Cortex of kidney (tissue), 1 donor: ENCODE measurements around the gene CSNK1G1.
"Not testable (repeated sequence)": the region's sequence is repeated elsewhere in the genome, so short reads cannot be mapped to it uniquely, and the experiment has no call there.

Experiments used
- DNase-seq: peaks from one replicate; lab custom pipeline; 2025; lab: John Stamatoyannopoulos, UW

The CSNK1G1 gene

GRCh38 chr15:64237677-64238076, 118.3 kb downstream of the CSNK1G1 start:
- DNase-seq = no peak

DNA sequence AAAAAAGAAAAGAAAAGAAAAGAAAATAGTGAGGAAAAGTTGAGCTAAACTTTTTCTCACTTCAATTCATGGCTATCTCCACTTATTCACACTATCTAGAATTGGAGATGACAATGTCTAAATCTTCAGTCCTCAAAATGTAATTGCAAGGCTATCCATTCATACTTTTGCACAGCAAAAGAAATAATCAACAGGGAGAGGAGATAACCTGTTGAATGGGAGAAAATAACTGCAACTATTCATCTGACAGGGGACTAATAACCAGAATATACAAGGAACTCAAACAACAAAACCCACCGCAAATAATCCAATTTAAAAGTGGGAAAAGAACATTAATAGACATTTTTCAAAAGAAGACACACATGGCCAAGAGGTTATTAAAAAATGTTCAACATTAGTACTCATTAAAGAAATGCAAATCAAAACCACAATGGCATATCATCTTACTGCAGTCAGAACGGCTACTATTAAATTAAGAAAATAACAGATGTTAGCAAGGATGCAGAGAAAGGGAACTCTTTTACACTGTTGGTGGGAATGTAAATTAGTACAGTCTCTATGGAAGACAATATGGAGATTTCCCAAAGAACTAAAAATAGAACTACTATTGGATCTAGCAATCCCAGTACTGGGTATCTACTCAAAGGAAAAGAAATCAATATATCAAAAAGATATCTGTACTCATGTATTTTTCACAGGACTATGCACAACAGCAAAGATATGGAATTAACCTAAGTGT, 119.6 kb downstream of the CSNK1G1 start:
- no peak for DNase-seq

DNA sequence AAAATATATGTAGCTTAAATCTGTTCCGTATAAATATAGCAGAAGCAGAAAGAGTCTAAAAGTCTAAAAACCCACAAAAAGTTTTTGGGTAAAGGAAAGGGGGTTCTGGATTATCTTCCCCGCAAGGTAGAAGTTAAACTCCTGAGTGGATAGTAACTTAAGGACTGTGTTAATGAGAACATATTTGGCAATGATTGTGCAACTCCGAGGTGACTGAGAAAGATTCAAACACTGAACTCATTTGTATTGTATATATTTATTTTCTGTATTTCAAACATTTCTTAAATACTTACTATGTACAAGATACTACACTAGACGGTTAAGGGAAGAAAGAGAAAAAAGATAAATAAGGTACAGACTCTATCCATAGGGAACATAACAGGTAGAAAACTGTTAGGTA, 120.4 kb downstream of the CSNK1G1 start:
- DNase-seq = no peak

- no peak for DNase-seq
Observed at GRCh38 chr15:64233299-64233698, 122.7 kb downstream of the CSNK1G1 start.

- no peak for DNase-seq
Observed at GRCh38 chr15:64232400-64232799, 123.6 kb downstream of the CSNK1G1 start.

DNA sequence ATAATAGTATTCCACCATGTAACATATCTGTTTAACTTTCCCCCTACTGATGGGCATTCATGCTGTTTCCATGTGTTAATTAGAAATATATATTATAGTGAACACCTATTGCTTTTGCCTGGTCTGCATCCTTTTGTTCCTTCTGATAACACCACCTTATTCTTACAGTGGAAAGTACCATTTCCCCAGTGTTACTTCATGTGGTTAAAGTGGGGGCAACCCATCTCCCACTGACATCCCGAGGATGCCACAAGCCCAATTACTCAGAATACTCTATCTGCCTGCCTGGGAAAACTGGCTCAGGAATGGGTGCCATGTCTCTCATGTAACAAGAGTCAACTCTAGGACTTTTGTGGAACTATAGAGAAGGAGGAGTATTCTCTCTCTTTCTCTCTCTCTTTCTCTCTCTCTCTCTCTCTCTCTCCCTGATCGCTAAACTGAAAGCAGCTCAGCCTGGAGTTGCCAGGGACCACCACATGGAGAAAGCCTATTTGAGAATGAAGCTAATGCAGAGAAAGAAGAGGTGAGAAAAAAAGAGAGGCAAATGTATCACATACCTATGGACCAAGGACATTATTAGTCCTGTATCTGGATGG, 126.7 kb downstream of the CSNK1G1 start:
- no peak for DNase-seq

- DNase-seq = no peak
Observed at GRCh38 chr15:64225804-64226203, 130.2 kb downstream of the CSNK1G1 start.

GRCh38 chr15:64224511-64224910, 131.5 kb downstream of the CSNK1G1 start:
- DNase-seq = no peak

- DNase-seq = no peak
Observed at GRCh38 chr15:64223882-64224281, 132.1 kb downstream of the CSNK1G1 start.

DNA sequence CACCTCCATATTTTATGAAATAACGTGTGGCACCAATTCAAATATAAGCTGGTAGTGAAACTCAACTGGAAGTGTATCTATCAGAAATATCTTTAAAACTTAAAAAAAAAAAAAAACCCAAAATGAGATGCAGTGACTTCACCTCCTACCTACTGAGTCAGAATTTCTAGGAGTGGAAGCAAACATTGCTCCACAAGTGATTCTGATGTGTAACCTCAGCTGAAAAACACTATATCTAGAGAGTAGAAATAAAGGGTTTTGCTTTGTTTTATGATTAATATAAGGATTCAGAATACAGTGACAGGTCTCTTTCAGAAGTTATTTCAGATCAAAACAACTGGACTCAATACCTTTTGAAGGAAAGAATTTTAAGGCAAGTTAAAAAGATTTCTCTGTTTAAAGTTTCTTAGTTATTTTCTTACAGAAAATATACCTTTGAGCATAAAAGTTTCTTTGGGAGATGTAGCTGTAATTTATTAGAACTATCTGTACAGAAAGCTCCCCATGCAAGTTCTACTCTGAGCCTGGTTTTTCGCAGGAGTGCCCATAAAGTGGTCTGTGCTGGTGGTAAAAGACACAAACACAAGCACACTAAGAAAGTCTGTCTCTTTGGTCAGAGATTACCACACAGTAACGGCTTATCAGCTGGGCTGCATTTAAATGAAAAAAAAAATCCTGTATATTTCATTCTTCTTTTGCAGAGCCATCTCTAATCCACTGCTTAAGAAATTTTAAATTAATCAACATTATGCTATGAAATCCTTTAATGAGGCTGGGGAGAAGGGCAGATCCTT, 133.2 kb downstream of the CSNK1G1 start:
- no peak for DNase-seq

- not testable (repeated sequence) for DNase-seq
Observed at GRCh38 chr15:64221911-64222310, 134.1 kb downstream of the CSNK1G1 start.

GRCh38 chr15:64217429-64217750, 138.6 kb downstream of the CSNK1G1 start:
- not testable (repeated sequence) for DNase-seq

DNA sequence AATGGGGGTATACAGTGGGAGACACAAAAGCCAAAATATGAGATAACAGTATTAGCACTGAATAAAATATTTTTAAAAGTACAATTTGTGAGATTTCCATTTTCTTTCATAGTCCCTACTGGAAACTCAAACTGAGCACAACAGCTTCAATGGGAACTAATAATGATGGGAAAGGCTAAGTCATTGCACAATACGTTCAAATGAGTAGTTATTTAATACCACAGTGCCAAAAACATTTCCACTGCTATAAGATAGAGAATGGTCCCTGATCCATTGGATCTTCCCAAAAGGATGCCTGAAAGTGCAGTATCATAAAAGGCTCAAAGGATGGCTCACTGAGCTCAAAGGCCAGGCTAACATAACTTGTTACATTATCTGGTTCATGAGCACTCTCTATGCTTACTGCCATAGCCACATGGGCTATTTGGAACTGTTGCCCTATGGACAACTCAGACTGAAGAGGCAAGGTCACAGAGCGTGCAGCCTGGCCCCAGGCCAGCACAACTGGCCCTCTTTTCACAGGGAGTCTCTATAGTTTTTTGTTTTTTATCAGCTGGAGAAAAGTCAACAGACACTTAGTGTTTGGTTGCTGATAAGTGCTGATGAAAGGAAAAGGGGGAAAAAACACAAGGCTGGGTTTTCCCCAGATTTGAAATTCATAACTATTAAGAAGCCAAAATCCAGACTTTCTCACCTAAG, 139.1 kb downstream of the CSNK1G1 start:
- no peak for DNase-seq

GRCh38 chr15:64216196-64216595, 139.8 kb downstream of the CSNK1G1 start:
- DNase-seq = no peak

DNA sequence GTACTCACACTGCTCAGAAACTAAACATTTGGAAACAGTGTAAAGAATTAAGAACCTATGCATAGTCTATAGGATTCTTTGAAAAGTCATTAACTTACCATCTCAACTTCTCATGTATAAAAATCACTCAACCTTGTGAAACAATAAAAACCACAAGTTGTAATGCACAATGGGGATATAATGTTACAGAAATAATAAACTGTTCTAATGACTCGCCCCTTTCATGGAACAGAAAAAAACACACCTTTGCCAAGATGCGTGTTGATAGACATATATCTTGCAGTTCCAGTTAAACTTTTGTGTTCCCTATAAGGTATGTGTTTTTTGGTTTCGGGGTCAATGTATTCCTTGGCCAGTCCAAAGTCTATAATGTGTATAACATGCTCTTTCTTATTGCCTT, 142.3 kb downstream of the CSNK1G1 start:
- DNase-seq = no peak

DNA sequence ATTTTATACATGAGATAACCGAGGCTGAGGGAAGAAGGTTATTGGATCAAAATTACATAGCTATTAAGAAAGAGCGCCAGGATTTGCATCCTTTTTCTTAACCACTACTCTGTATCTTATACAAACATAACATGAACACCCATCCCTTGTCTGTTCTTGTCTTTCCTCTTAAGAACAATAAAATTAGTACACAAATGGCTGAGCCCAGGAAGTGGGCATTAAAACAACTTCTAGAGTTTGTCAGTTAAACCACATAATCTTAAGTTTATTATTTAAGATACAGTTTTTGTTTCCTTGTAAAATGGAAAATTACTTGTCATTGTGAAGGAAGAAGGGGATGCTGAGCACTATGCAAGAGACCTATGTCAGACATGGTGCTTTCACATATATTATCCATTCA, 144.3 kb downstream of the CSNK1G1 start:
- DNase-seq = no peak

- no peak for DNase-seq
Observed at GRCh38 chr15:64210371-64210770, 145.6 kb downstream of the CSNK1G1 start.

GRCh38 chr15:64209680-64210334, 146.2 kb downstream of the CSNK1G1 start:
- DNase-seq = no peak

- DNase-seq = no peak
Observed at GRCh38 chr15:64205202-64205601, 150.8 kb downstream of the CSNK1G1 start.

DNA sequence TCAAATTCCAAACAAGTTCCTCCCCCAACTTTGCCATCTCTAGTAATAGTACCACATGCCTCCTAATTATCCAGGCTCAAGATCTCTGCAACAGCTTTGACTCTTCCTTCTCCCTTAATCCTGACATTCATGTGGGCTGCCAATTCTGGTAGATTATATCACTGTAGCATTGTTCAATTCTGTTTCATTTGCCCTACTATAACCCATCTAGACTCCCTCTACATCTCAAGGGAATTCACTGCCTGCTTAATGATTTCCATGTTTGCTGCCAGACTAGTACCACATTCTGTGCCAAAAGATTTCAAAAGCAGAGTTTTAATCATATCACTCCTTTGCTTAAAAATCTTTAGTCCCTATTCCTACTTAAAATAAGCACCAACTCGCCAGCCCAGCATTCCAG, 158.5 kb downstream of the CSNK1G1 start:
- no peak for DNase-seq

GRCh38 chr15:64193971-64194370, 162.0 kb downstream of the CSNK1G1 start:
- DNase-seq = no peak
